T47D (cell line): ENCODE data around the gene GALNT9.

Experiments
- DNase-seq, 2 experiments: peaks; one replicate each; pipeline versions ENCODE4 v3.0.0 to v3.0.0-alpha.2; 2011 to 2012; ENCODE audit warnings: low read depth in 1 of 2, low spot score in 1 of 2
- JUND ChIP-seq: IDR thresholded peaks from 2 replicates; pipeline ENCODE4 v1.6.1; 2012; ENCODE audit warnings: low read depth
- in situ Hi-C: cut with HindIII; loops from 2 replicates; pipeline ENCODE4 v1.10.0; 2016; ENCODE audit warnings: low sequenced_read_pairs, low pct_unique_long_range_greater_than_20kb

The GALNT9 gene

DNA sequence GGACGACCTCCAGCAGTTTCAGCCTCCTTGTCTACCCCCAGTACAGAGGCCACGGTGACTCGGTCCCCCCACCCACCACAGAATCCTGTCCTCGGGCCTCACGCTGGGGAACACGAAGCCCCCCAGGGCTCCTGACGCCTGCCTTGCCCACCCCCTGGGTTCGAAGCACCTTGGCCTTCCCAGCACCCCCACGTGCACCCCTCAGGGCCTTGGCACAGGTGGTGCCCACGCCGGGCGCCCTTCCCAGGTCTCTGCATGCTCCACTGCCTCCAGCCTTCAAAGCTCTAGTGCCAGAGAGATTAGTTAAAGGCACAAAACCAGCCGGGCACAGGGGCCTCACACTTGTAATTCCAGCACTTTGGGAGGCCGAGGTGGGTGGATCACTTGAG lies 123.3 kb downstream of the GALNT9 start:
- TF ChIP-seq JUND = no peak
- no peak for DNase-seq
- in situ Hi-C loops = no loop called here

- DNase-seq = no peak
- no peak for TF ChIP-seq JUND
- in situ Hi-C loops = no loop called here
Observed at GRCh38 chr12:132205271-132206045, 123.9 kb downstream of the GALNT9 start.

GRCh38 chr12:132204793-132205270 lies 124.6 kb downstream of the GALNT9 start:
- DNase-seq = no peak
- in situ Hi-C loops = no loop called here
- TF ChIP-seq JUND = no peak

DNA sequence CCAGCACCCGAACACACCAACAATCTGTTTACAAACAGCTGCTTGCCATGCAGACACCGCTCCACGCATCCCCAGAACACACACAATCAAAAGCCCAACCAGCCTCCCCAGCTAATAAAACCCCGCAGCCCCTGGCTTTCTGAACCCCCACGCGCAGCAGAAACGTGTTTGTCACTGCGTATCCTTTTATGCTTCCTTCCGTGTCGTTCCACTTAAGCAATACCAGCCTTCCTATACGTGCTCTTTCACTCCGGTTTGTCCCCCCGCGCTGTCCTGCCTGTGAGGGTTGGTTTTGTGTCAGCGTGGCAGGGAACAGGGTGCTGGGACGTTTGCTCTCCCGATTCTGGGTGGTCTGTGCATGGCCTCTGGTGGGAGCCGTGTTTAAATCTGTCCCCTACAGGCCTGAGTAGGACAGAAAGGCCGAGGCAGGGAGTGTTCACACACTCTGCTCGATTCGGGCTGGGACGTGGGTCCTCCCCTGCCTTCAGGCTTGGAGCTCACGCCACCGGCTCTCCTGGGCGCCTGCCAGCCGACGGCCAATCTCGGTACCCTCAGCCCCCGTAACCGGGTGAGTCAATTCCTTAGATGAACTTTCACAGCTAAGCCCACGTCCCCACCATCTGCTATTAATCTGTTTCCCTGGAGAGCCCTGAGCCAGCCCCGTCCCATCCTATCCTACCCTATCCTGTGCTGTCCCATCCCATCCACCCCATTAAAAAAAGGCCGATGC lies 125.2 kb downstream of the GALNT9 start:
- in situ Hi-C loops = no loop called here
- DNase-seq = no peak
- TF ChIP-seq JUND = no peak

DNA sequence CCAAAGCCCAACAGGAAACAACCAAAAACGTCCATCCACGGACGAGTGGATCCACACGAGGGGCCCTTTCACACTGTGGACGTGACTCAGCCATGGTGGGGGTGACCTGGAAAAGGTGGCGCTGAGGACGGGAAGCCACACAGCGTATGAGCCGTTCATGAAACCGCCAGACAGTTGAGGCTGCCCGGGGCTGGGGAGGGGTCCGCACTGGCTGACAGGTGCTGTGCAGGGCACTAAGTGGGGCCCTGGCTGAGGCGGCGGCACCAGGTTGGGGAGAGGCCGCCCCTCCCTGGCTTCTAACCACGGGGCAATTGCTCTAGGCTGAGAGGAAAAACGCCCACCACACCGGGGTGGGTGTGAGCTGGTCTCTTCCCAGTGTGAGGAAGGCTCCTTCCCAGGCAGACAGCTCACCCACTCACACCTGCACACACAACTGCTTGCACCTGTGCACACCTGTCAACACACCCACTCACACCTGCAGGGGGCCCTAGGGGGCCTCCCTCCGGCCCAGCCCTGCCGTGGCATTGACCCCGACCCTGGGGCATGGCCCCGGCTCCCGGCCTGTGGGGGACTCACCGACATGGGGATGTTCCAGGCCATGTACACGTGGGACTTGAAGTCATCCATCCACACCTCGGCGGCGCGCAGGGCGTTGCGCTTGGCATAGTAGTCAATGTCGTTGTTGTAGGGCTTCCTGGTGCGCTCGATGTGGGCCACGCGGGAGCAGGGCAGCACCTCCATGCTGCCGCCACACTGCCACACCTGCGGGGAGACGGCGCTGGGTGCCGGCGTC lies 126.3 kb downstream of the GALNT9 start:
- DNase-seq = no peak
- no peak for TF ChIP-seq JUND
- in situ Hi-C loops = no loop called here

GRCh38 chr12:132201391-132202120 lies 127.8 kb downstream of the GALNT9 start:
- in situ Hi-C loops = no loop called here
- DNase-seq = no peak
- no peak for TF ChIP-seq JUND

DNA sequence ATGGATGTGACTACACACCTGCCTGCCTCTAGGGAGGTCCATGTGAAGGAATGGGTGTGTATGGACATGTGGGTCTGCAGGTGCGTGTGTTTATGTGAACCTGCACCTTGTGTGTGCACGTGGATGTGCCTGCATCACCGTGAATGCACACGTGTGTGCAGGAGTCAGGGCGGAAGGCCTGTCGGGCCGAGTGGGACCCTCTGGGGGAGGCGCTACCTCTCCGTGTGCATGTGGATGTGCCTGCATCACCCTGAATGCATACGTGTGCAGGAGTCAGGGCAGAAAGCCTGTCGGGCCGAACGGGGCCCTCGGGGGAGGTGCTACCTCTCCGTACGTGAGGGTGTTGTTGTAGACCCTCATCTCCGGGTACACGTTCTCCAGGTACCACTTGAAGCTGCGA lies 128.6 kb downstream of the GALNT9 start:
- in situ Hi-C loops = no loop called here
- TF ChIP-seq JUND = no peak
- DNase-seq = no peak

GRCh38 chr12:132199526-132200319 lies 129.7 kb downstream of the GALNT9 start:
- no peak for DNase-seq
- no peak for TF ChIP-seq JUND
- in situ Hi-C loops = no loop called here

GRCh38 chr12:132199101-132199500 lies 130.3 kb downstream of the GALNT9 start:
- no peak for TF ChIP-seq JUND
- no peak for DNase-seq
- in situ Hi-C loops = no loop called here

DNA sequence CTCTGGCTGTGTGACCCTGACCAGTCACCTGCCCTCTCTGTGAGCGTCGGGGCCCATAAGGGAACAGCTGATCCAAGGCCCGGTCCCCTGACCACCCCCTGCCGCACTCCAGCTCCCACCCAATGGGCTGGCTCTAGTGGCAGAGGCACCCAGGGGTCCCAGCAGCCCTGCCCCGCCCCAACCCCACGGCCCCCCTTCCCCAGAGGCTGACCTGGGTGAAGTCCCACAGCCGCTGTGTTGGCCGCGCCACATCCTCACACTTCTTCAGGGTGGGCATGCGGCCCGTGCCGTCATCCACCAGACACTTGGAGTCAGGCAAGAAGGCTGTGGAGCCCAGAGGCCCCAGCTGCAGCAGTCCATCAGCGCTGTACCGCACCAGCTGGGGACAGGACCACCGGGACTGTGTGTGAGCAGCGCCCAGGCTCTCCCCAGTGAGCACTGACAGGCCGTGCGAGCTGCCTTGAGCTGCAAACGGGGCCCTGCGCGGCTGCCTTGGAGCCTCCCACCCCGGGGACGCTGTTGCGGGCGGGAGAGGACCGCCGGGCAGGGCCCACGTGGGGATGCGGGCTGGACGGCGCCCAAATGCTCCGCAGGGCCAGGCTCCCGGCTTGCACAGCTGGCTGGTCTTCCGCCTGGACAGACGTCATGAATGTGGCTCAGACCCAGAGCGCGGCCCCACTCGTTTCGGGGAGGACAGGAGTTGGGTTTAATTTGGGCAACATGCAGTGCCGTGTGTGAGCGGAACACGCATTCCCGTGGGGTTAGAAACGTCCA lies 131.6 kb downstream of the GALNT9 start:
- DNase-seq = no peak
- no peak for TF ChIP-seq JUND
- in situ Hi-C loops = no loop called here

GRCh38 chr12:132196873-132197390 lies 132.5 kb downstream of the GALNT9 start:
- no peak for TF ChIP-seq JUND
- in situ Hi-C loops = no loop called here
- no peak for DNase-seq
